NCI-H526 (cell line): ENCODE results near the gene TPX2.
"Not testable (repeated sequence)": the region's sequence is repeated elsewhere in the genome, so short reads cannot be mapped to it uniquely, and the experiment has no call there.

Source experiments
- DNase-seq, 2 experiments: peaks; one replicate each; lab custom pipeline; 2025; lab: John Stamatoyannopoulos, UW

Gene TPX2

DNA sequence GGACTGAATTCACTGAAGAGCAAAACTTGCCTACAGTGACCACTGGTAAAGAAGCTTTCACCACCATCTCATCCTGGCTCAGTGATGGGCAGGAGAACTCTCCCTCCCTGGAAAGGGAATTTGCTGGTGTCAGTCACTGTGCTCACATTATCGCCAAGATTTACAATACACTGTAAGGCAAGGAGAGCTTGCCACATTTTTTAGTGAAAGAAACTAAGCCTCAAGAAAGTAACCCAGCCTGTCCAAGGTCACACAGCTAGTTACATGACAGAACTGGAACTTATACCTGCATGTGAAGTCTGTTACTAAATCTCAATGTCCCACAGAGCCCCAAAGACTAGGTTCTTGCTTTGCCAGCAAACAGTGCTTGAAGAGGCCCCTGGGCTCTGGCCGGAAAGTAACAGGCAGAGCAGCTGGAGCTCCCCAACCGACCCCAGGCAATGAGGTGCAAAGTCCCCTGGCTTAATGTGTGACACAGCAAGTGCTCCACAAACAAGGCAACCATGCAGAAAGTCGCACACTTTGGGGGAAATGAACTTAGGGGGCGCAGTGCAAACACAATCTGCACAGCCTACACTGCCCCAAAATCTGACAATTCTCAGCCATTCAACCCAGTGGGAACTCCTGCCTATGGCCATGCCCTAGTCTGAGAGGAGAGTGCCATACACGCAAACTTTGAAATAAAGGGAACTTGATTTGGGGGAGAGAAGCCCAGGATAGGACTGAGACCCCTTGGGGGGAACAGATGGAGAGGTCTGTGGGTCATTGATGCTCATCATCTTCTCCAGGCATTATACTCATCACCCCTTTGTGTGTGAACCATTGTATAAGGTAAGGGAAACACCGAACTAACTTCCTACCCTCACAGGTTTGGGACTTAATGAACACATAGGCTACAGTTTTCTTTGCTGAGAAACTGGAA, 18.3 kb upstream of the TPX2 start:
- DNase-seq: peak; percentile 19 to 44

DNA sequence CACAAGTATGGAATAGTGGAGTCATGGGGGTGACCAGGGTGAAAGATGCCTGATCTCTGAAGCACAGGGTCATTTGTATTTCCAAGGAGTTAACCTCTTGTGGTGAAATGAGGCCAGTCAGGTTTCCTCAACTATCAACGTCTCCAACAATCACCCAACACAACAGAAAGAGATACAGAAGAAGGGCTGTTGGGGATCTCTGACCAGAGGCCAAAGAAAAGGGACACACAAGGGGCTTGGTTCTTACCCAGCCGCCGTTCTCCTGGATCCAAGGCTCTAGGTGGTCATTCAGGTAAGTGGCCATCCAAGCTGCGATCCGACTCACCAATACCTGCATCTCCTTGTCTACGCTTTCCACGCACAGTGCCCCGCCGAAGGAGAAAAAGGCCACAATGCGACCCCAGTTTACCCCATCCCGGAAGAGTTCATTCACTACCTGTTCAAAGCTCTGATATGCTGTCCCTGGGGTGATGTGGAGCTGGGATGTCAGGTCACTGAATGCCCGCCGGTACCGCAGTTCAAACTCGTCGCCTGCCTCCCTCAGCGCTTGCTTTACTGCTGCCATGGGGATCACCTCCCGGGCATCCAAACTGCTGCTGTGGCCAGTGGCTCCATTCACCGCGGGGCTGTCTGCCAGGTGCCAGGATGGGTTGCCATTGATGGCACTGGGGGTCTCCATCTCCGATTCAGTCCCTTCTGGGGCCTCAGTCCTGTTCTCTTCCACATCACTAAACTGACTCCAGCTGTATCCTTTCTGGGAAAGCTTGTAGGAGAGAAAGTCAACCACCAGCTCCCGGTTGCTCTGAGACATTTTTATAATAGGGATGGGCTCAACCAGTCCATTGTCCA, 17.5 kb upstream of the TPX2 start:
- DNase-seq: peak; percentile 57 to 72

DNA sequence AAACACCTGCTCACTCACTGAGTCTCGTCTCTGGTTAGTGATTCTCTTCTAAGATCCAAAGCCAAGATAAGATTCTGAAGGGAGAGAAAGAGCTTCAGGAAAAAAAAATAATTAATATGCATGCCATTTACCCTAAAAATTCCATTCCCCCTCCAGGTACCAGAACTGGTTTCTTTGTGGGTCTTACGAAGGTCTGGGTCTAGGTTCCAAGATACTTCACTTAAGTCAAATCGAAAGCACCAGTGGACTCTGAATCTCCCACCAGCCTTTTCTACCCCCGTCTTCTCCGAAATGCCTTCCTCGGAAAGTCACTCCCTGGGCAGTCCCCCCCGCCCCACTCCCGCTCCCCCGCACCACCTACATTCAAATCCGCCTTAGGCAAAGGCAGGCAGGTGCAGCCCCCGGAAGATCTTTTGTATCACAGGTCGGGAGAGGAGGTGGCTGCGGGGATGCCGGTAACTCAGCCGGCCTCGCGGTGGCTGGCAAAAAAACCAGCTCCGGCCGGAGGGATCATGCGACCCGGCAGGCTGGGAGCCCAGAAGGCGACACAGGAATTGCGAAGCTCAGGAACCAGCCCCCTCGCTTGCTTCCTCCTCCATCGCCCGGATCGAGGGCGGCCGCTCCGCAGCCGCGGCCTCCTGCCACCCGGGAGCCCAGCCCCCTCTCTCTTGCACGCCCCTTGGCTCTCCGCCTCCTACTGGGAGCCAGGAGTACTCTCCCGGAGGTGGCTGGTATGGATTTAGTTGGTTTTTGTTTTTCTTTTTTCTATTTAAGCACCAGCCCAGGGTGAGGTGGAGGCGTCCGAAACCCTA, 16.6 kb upstream of the TPX2 start, which contains the start of gene BCL2L1:
BCL2L1 (minus strand) TSS at position 612 of the 812 bp plus-strand sequence. CDS start 650 bp downstream, outside the sequence.
- DNase-seq: peak; percentile 84 to 95

DNA sequence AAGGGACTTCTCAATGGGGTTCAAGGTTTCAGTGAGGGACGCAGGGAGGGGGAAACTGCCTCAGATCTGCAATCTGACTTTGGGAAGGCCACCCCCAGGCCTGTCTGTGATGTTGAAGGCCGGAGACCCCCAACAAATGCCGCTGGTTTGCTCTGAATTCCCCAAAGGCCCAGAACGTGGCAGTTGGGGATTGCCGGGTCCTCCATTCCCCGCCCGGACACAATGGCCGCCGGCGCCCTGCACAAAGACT, 16.1 kb upstream of the TPX2 start:
- no peak for DNase-seq

DNA sequence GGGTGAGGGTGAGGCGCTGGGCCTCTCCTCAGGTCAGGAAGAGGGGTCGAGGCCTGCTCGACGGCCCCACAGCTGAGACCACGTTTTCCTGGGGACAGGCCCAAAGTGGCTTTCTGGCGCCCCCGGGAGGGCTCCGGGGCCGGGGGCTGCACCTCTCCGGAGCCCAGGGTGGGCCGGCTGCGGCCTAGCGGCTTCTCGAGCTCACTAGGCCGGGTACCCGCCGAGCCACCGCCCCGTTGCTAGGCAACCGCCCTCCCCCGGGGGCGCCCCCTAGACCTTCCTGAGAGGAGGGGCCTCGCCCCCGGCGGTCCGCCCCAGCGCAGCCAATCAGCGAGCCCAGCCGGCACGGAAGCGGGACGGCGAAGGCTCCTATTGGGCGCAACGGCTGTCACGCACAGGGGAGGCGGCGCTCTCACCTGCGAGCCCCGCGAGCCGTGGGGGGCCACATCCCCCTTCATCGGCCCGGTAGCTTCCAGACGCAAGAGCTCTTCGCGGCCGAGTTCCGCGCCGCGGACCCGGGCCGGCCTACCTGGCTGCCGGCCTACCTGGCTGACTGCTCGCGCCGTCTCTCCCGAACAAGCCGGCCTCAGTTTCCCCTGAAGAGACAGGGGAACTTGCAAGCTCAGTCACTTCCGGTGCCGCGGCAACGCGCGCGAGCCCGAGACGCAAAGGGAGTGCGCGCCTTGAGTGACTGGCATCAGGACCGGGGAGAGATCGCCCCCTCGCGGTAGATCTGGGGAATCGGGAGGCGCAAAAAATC, 15.6 kb upstream of the TPX2 start:
- DNase-seq: peak; percentile 97 to 99

DNA sequence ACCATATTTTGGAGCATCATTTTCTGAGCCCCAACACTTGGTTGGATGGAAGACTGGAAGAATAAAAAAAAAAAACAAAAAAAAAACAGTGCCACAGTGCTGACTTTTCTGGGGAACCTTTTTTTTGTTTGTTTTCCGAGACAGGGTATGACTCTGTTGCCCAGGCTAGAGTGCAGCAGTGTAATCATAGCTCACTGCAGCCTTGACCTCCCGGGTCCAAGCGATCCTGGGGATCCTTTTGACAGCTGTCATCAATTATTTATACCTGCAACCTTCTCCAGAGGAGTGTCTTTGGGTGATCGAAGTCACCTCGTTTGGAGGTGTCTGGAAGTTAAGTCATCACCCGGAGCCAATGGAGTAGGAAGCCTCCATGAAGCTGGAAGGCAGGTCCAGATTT, 7.8 kb upstream of the TPX2 start:
- no peak for DNase-seq

DNA sequence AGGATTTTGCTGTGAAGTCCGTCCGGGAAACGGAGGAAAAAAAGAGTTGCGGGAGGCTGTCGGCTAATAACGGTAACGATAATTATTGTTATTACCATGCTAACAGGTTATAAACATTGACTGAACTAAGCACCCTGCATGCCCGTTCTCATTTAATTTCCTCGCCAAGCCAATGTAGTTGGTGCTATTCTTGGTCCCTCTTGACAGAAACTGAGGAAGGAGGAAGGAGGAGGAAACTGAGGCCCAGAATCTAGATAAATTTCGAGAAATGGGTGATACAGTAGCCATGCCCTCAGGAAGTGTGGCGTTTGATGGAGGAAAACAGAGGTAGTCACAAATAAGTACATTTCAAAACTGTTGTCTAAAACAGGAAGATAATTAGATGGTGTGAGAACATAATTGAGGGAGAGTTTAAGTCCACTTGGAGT, 474 bp downstream of the TPX2 start:
- DNase-seq: no peak

DNA sequence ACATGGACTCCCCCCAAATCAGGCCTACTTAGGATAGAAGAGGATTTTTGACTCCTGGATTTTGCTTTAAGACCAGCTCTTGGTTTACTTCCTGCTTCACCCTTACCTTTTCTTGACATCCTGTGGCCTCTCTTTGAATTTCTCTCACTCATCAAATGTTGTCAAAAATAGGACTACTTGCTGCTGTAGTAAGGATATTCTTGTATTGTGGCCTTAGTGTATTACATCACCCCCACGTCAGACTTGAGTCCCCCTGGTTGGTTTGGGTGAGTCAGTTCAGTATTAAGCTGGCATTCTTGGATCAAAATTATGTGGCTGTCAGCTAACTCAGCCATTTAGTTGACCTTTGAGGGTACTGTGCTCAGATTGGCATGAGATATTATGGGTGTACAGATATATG, 1.1 kb downstream of the TPX2 start:
- no peak for DNase-seq

DNA sequence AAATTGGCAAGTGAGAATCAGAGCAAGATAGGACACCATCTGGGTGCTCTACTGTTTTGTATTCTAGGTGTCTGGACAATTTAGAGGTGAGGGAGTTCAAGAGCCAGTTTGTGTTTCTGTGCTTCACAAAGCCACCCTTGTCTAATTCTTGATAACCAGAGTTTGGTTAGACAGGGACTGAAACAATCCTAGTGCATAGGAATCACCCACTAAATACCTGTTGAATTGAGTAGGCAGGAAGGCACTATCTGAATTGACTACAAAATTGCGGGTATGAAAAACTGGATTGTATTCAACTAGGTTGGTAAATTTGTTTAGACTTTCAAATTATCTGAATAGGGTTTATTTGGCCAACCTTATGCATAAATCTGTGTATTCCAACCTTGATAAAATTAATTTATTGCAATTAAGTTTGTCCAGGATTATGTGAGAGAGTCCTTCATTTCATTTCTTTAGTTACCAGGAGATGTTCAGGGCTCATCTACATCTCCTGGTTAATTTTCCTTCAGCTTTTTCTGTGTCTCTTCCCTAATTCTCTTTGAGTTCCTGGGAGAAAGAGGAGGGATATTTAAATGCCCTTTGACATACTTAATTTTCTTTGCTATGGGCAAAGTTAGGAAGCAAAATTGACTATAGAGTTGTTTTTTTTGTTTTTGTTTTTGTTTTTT, 1.7 kb downstream of the TPX2 start:
- no peak for DNase-seq

DNA sequence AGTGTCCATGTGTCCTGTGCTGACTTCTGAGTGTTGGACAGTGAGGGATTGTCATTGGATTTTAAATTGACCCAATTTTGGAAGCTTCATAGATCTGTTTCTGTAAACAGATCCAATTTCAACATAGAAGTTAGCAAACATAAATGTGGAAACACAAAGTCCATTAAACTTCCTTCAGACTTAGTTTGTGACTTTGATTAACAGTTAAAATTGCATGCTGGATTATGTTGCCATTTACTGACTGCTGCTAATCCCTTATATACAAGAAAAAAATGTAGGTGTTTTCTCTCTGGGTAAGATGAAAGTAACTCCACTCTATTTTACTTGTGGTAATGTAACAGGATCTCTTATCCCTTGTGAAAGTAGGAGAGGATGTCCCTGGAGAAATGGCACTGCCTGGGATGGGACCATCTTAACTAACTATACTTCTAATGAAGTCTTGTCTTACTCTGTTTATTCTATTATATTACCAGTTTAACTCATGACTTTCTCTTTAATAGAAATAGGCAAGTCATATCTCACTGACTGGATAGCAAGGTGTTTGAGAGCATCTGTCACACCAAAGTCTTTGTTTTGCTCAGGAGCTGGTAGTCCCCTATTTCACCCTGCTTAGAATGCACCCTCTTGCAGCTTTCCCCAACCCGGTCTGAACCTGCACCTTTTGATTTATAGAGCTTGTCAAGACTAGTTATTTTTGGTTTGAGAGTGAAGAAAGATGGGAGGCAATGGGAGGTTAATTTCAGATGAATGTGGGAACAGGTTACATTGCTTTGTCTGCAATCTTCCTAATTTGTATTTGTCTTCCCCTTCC, 7.2 kb downstream of the TPX2 start:
- no peak for DNase-seq

DNA sequence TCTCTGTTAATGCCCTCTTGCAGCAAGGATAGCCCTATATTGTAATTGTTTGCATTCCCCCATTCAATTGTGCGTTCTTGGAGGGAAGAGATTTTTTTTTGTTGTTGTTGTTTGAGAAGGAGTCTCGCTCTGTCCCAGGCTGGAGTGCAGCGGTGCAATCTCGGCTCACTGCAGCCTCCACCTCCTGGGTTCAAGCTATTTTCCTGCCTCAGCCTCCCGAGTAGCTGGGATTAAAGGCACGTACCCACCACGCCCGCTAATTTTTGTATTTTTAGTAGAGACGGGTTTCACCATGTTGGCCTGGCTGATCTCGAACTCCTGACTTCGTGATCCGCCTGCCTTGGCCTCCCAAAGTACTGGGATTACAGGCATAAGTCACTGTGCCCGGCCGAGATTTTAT, 7.9 kb downstream of the TPX2 start:
- not testable (repeated sequence) for DNase-seq

DNA sequence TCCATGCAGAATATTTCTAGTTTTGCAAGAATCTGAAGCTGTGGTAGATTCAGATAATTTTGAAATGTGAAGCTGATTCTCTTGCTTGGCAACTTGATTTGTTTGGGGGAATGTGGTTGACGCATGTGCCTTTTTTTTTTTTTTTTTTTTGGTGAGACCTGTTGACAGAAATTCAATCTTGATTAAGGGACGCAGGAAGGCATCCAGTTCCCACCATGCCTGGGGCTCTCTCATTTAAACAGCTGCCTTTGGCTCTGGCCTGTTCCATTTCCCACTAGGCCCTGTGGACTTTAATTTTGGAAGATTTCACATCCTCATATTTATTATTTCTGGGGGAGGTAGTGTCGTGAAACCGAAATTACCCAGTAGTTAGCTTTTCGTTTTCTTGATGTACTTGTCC, 8.6 kb downstream of the TPX2 start:
- no peak for DNase-seq

DNA sequence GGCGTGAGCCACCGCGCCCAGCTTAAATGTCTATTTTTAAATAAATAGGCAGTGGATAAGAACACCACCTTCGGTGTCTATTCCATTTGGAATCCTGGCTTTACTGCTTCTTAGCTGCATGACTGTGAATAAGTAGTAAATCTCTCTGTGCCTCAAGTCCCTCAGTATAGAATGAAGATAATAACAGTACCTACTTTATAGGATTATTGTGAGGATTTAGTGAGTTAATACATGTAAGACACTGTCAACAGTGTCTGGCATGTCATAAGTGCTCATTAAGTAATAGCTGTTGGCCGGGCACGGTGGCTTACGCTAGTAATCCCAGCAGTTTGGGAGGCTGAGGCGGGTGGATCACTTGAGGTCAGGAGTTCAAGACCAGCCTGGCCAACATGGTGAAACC, 10.1 kb downstream of the TPX2 start:
- no peak for DNase-seq

DNA sequence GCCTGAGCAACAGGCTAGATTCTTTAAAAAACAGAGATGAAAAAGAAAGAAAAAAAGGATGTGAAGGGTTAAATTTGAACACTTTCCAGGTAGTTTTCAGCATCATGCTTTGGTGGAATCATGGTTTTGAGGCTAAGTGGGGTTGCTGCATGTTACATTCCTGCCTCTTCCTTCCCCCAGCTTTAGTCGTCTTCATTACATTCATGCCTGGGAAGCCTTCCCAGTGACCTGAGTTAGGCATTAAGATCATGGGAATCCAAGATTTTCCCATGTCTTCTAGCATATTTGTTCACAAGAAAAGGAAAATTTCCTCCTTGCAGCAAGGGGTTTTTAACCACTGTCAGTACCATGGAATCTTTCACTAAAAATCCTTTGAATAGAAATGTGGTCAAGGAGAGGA, 12.0 kb downstream of the TPX2 start:
- DNase-seq: no peak

DNA sequence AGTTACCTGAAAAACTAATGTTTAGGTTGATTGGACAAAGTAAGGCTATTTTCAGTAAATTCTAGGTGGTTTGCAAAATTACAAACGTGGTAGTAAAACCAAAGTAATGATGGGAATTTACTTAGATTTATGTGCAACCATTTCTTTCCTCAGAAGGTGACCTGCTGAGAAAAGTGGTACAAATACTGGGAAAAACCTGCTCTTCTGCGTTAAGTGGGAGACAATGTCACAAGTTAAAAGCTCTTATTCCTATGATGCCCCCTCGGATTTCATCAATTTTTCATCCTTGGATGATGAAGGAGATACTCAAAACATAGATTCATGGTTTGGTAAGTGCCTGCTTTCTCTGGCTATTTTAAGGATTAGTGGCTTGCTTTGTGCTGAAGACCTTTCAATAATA, 18.2 kb downstream of the TPX2 start:
- DNase-seq: no peak

DNA sequence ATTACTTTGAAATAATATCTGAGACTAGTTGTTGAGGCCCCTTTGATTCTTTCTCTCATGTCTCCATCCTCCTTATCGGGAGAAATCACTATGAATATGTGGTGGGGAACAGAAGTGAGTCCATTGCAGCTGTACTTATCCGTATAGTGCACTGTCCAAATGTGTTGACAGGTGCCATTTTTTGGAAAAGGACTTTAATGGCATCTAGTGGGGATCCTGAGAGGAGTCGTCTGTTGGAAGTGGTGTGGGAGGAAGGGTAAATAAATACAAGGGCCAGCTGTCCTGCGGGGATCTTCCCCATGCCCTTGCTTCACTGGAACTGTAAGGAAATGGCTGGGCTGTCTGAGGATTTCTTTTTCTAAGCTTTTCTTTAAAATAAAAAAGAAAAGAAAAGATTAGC, 19.4 kb downstream of the TPX2 start:
- DNase-seq: no peak

DNA sequence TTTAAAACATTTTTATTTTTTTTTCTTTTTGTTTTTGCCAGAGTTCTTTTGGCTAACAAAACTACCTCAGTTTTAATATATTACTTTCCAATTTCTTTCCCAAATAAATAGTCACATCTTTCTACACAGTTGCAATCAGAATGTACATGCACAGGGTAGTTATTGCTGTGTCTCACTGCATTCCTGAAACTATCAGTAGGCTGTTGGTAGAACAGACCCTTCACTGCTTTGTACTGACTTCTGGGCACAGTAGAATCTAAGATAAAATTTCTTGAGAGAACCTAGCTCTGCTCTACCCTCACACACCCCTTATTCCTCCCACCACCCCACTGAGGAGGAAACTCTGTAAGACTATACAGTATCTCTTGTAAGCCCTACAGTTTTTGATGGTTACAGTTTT, 19.9 kb downstream of the TPX2 start:
- DNase-seq: no peak

DNA sequence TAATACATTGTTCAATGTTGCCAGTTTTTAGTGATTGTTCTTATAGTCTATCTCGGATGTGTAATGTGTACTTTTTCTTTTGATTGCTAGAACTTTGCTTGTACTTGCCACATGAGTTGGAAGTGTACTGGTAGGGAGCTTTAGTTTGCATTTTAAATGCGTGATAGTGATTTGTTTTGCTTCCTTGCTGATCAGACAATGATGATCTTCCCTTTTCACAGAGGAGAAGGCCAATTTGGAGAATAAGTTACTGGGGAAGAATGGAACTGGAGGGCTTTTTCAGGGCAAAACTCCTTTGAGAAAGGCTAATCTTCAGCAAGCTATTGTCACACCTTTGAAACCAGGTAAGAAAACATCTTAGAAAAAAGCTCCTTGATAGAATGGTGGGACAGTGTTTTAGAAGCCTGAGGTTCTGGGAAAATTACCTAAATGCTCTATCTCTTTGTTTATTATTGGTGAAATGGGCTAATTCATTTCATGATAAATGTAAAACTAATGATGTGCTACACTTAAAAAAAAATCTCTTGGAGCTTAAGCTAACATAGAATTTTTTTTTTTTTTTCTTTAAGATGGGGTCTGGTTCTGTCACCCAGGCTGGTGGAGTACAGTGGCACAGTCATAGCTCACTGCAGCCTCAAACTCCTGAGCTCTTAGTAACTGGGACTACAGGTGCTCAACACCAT, 20.9 kb downstream of the TPX2 start:
- DNase-seq: no peak

DNA sequence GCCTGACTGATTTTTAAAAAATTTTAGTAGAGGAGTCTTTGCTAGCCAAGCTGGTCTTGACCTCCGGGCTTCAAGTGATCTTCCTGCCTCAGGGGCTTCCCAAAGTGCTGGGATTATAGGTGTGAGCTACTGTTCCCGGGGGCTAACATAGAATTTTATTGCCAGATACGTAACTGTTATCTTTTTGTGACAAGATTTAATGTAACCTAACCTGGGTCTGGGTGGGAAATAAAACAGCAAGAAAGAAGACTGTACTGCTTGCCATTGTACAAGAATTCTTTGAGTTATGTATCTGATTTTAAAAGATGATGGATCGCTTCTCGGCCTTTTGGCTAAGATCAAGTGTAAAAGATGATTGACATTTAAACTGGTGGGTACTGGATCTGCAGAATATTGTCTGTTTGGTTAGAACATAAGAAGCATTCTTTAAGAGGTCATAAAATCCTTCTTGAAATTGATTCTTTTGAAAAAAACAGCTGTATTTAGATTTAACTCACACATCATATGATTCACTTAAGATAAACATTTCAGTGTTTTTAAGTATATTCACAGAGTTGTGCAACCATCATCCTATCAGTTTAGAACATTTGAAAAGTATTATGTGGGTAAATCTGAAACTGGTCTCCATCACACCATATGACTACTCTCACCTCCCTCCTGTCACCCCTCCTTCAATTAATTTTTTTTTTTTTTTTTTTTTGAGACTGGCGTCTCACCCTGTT, 21.6 kb downstream of the TPX2 start:
- DNase-seq: no peak
